Stimulated activated CD8-positive, alpha-beta memory T cell treated with anti-CD3 and anti-CD28 coated beads, Interleukin-7, amount 100 ng/mL, for 4 hours (primary cell): ENCODE data around the gene APP.
"Not testable (repeated sequence)": the region's sequence is repeated elsewhere in the genome, so short reads cannot be mapped to it uniquely, and the experiment has no call there.

Source experiments
- DNase-seq, 2 donors: peaks; one replicate each; pipeline ENCODE4 v3.0.0-alpha.2; 2020; ENCODE audit warnings: low read depth in 2 of 2

APP gene

DNA sequence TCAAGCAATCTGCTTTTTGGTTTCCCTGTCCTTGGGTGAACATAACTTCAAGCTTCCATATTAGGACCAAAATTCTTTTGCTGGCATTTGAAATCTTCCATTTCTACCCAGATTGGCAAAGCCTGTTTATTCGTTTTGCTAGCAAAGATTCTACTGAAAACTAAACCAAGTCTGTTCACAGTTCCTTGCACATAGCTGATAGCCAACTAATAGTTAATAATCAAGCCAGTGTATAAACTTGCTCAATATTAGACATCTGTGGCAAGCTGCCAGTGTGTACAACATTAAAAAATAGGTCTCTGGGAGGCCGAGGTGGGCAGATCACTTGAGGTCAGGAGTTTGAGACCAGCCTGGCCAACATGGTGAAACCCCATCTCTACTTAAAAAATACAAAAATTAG is 6.3 kb downstream of the APP start:
- no peak for DNase-seq

DNA sequence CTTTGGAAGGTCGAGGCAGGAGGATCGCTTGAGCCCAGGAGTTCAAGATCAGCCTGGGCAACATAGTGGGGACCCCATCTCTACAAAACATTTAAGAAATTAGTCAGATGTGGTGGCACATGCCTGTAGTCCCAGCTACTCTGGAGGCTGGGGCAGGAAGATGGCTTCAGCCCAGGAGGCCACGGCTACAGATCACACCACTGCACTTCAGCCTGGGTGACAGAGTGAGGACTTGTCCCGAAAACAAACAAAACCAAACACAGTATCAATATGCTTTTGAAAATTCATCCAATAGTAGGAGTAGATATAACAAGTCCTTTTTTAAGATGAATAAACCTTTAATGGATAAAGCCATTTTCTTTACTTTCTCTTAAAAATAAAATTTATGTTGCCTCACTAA is 8.5 kb downstream of the APP start:
- DNase-seq, result no peak

DNA sequence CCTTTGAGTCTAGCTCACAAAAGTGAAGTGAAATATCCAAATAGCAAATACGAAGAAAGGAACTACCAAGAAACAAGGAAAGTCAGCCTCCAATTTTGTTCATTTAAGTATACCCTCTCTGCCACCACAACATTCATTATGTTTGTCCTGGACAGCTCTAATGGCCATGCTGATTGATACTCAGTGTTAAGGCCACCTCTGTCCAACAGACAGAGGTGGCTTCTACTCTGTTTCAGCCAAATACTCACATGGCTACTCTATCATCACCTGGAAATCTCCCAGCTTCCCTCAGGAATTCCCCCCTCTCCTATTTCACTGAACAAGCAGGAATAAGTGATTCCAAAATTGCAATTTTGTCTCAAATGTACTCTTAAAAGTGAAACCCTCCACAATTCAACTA is 10.7 kb downstream of the APP start:
- no peak for DNase-seq

DNA sequence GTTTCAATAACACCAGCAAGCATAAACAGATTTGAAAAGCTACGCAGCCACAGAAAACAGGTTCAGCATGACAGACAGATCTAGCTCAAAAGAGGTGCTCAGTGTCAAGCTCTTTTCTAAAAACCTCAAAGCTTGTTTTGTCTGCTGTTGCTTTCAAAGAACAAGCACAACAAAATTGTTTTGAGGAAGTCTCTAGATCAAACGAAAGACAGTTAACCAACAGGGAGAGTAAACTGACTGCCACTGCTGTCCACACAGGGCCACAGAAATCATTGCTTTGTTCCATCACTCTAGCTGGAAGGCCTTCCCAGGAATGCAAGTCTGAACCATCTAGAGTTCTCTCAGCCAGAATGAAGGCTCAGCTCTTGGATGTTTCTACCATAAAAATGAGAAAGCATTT is 12.8 kb downstream of the APP start:
- DNase-seq, result no peak

DNA sequence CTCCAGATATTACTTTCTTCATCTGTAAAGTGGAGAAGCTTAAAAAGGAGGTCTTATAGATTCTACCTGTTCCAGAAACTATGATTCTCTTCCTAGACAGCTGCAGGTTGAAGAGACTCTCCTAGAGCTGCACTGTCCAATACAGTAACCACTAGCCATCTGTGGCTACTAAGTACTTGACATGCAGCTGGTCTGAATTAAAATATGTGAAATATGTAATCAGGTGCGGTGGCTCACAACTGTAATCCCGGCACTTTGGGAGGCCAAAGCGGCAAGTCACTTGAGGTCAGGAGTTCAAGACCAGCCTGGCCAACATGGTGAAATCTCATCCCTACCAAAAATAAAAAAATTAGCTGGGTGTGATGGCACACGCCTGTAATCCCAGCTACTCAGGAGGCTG is 15.8 kb downstream of the APP start:
- no peak for DNase-seq

DNA sequence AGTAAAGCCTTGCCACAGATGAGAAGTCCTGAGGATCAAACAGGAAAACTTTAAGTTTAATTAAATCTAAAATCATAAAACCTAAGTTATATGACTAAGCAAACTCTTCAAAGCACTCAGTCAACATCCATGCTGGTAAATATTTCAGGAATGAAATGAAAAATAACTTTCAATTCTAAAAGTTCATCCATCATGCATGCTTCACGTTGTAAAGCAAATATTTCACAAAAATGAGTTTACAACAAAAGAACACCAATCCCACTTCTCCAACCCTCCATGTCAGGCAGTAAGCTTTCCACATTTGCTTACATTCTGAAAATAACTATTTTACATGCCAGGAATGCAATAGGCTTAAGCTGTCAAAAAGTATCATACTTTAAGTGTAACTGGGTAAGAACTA is 16.8 kb downstream of the APP start:
- DNase-seq, result no peak

DNA sequence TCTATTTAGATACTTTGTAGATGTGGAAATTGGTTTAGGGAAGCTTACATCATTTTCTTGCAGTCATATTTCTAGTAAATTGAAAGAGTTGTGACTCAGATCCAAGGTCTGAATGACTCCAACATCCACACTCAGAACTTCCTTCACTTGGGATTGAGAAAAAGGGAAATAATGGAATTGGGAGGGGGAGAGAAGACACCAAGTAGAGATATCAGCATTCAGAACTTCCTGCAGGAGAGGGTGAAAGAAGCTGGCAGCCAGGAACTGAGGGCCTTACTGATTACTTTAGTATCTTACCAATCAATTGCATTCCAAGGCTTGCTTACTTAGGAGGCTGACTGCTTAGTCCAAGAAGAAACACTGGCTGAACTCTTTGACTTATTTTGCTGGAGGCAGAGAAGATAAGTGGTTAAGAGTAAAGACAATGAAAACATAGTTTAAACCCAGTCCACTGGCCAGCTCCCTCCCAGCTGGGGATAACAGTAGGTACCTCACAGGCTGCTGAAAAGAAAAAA is 21.7 kb downstream of the APP start:
- no peak for DNase-seq

DNA sequence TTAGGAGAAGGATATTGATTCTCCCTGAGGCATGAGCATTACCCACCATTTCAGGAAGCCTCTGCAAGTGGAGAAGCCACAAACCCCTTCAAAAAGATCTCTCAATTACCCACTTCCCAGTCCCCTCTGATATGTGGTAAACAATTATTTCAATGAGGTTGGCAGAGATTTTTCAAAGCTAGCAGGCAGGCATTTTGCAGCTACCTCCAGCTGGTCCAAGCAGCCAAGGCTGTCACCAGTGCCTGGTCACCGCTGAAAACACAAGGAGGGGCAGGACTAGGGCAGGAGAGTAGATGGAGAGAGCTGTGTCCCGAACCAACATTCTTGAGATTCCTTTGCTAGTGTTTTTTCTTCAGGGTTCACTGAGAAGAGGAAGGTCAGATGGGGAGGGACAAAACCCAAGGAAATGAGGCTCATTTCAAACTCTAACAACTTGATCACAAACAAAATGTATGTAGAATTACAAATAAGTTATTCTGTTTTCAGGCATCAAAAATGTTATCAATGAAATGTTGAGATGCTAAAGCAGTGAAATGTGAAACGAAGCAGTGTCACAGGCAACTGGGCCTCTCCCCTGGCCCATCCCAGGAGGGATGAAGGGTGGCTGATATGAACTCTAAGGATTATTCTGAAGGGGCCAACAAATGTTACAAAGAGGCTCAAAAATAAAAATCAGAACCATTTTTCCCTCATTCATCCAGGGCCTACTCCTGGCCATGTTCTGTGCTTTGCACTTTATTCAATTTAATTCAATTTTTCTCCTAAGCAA is 22.3 kb downstream of the APP start:
- no peak for DNase-seq

DNA sequence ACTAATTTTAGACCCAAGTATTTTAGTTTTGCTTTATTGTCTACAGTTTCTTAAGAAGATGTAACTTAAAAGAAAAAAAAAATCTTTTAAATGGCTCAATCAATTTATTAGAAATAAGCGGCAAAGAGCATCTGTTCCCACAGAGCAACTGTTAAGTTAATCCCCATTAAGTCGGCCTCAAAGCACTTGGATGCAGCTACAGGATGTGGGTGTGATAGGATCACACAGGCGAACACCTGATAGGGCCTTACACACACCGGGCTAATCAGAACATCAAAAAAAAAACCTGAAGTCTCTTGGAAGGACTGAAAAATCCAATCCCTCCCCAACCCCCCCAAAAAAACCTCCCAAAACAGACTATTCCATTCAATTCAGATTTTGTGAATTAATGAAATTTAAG is 23.0 kb downstream of the APP start:
- DNase-seq, result no peak

DNA sequence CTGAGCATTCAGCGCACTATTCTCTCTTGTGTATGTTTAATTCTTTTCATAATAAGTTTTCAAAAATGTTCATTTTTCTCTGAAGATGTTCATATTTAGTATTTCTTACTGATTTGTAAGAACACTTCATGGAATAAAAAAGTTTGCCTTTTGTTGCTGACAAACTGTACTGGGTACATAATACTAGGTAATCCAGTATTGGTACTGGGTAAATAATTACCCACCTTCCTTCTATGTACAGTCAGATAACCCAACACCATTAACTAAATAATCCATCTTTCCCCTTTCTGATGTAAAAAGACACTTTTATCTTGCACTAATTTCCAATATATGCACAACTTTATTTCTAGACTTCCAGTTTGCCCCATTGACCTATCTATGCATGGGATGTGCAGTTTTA is 23.9 kb downstream of the APP start:
- no peak for DNase-seq

DNA sequence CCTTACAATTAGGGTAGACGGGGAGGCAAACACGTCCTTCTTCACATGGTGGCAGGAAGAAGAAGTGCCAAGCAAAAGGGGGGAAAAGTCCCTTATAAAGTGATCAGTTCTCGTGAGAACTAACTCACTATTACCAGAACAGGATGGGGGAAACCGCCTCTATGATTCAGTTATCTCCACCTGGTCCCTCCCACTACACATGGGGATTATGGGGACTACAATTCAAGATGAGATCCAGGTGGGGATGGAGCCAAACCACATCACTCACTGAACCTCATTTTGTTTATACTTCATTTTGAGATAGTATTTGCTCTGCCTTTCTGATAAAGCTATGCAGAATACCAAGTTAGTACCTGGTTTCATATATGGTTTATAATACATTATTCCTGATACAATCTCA is 26.5 kb downstream of the APP start:
- no peak for DNase-seq

DNA sequence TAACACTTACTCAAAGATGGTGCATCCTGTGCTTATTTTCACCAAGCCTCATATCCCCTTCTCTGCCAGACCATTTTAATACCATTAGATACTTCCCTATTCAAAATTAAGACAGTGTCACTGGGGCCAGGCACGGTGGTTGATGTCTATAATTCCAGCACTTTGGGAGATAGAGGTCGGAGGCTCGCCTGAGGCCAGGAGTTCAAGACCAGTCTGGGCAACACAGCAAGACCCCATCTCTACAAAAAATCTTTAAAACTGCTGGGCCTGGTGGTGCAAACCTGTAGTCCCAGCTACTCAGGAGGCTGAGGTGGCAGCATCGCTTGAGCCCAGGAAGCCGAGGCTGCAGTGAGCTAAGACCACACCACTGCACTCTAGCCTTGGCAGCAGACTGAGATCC is 28.2 kb downstream of the APP start:
- DNase-seq, result no peak

DNA sequence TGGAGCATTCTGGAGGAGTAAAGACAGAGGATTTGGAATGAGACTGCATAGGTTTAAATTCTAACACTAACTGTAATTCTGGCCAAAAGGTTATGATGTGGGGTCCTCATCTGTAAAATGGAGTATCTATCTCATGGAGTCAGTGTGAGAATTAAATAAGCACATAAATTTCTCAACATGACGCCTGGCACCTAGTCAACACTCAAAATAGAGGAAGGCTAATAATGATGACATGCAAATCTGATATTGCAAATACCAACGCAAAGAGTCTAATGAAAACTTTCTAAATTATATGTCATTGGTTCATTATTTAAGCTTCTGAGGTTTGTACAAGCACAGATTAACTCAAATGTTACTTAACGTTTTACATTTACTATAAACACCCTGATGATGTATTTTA is 29.6 kb downstream of the APP start:
- no peak for DNase-seq

DNA sequence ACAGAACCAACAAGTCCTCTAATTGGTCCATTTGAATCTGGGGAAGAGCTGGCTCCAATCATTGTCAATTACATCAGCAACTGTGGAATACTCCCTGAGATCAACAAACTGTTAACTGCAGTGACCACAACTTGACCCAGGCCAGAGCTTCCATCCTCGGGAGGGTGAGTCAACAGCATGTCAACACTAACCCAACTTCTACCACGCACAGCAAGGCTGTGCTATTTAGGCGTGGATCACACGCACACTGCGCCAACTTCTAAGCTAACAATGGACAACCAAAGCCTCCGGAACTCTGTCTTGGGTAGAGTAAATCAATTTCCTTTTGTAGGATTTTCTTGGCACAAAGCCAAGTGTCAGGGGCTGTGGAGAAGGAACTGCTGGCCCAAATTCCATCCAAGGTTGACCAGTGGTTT is 30.4 kb downstream of the APP start:
- no peak for DNase-seq

DNA sequence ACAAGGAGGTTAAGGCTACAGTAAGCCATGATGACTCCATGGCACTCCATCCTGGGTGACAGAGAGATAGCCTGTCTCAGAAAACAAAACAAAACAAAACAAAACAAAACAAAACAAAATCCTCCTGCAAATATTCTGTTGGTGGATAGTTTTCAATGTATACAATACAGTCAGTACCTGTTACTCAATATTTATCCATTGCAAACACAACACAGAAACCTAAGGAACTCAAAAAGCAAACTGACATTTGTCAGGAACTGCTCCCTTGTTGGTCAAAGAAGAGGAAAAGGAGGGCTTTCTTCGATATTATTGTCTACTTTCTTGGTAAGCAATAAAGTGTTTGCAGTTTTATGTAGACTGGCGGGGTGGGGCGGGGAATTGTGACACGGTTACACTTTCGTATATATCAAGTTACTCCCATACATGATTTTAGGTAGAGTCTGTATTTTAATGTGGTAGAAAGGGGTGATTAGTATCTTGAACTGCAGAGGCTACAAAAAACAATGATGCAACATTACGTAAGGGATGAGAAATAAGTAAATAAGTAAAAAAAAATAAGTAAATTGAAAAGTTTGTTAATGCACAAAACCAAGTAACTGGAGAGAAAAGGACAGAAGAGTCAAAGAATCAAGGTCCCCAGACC is 31.8 kb downstream of the APP start:
- DNase-seq, result no peak

DNA sequence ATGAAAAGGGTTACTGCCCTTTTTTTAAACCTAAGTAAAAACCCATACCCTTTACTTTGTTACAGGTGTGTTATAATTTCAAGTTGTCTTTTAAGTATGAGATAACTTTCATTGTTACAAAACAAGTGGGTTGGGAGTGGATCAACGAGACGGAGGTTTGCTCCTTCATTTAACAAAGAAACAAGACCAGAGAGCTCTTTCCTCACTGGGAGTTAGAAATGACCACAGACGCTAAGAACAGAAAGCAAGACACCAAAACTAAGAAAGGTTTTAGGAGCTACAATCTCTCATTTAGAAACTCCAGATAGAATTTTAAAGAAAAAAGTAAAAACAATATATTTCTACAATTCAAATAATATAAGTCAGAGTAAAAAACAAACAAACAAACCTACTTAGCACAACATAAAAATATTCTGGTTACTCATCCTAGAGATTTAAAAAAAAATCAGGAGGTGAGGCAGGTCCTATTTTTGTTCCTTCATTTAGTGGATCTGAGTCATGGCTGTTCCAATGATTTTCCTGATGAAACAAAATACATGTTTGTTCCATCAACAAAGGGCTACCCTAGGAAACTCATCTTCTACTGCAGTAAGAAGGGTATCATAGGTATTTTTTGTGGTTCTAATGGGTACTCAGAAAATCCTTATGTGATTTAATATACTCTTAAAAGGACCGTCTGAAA is 33.0 kb downstream of the APP start:
- DNase-seq, result no peak

DNA sequence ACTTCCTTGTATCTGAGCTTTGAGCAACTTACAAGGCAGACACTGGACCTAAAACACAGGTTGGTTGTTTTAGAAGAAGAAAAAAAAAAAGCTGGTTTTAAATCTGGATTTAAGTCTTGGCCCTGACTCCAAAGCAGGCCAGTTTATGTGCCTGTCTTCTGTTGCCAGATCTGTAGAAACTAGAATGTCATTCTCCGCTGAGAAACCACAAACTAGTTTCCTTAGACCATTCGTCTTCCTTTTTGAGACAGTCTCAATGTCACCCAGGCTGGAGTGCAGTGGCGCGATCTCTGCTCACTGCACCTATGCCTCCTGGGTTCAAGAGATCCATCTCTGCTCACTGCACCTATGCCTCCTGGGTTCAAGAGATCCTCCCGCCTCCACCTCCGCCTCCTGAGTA is 33.9 kb downstream of the APP start:
- DNase-seq, result no peak

DNA sequence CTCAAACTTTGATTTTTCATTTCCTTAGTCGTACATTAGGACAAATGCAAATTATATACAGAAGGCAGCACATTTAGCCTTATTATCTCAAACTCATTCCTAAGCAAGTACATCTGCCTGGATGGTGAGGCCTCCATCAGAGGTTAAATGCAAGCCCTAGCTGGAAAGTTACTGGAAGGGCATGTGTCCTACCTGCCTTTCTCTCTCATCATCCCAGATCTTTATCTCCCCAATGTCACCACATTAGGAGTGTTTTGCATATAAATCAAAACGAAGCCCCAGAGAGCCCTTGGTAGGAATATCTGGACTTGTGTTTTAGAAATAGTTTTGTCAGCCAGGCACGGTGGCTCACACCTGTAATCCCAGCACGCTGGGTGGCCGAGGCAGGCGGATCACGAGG is 35.0 kb downstream of the APP start:
- no peak for DNase-seq

DNA sequence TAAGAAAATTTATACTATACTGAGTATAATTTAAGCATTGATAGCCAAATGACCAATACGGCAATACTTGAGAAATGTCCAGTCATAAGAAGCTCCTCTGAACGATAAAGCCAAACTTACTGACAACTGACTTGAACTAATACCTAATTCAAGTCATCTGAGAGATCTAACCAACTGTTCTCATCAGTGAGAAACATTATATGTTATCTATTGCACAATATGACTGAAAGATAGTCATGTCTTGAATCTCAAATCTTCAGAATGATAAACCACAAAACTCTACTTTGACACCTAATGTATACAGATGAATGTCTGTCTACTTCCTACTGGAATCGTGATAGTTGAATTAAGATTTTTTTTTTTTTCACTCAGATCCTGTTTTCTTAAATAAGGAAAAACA is 39.0 kb downstream of the APP start:
- no peak for DNase-seq

DNA sequence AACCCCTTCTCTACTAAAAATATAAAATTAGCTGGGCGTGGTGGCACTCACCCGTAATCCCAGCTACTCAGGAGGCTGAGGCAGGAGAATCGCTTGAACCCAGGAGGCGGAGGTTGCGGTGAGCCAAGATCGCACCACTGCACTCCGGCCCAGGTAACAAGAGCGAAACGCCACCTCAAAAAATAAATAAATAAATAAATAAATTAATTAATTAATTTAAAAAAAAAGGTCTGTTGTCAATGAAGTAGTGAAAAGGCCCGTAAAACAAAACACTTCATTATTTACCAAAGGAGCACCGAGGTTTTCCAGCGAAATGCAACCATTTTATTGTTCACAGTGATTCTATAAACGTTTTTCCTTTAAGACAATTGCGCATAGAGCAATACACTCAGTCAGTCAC is 39.5 kb downstream of the APP start:
- DNase-seq, result not testable (repeated sequence)

DNA sequence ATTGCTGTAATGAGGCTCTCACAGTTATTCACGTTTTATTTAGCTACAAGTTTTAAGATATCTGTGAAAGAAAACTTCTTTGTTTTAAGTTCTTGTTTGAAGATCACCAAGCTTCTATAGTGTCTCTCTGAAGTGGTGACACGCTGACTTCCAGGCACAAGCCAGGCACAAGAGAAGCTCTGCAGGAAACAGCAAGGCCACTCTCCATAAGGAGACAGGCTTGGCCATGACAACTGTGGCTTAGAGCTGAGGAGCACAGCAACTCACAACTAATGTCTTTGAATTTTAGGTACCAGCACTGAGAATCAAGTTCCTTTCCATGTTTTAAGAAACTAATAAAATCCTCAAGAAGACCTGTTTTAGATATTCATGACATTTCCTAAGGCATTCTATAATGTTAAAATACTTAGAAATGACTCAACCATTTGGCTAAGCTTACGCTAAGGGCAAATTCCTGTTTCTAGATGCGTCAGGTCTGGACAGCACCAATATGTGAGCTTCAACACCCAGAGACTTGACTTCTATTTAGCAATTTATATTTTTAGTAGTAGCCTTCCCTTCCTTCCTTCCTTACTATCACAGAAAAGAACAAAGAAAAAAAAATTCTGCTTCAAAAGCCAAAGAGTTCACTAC is 40.2 kb downstream of the APP start:
- no peak for DNase-seq

DNA sequence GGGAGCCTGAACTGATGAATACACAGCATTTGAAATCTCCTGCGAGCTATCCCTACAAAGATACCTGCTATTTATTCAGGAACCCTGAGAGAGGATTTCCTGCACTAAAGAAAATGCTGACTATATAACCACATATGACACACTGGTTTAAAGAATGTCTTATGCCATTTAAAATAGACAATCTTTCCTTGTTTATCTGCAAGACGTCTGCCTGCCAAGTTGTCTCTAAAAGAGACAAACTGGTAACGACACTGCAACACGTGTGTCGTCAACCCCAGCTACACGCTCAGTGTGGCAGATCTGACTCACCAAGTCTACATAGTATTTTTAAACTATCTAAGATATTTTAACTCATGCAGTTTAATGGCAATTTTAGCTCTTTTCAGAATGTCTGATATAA is 42.7 kb downstream of the APP start:
- no peak for DNase-seq
